Body of pancreas (tissue), 4 donors: ENCODE data around the gene SYNE1.

Experiments
- CTCF ChIP-seq, 7 experiments: fragments of 450-650 bp in 4 of 7; fragments of 200-600 bp in 3 of 7; sonication (generic) in 3 of 7; IDR thresholded peaks; one replicate each; pipeline ENCODE4 v1.5.1; 2016 to 2019; ENCODE audit warnings: antibody characterized with exemption in 7 of 7
- POLR2A ChIP-seq, 3 donors: fragments of 450-650 bp; IDR thresholded peaks; one replicate each; pipeline ENCODE4 v1.6.1; 2016; ENCODE audit warnings: antibody characterized with exemption in 3 of 3, mild to moderate bottlenecking in 2 of 3

GRCh38 chr6:152309006-152309405 is 328.2 kb downstream of the SYNE1 start:
- TF ChIP-seq POLR2A (IDR thresholded peaks at IDR 0.05) (no peak), CTCF (IDR thresholded peaks at IDR 0.05) (no peak)
